ENCODE results near the gene TMC6.

- TF ChIP-seq, protein P1, sequence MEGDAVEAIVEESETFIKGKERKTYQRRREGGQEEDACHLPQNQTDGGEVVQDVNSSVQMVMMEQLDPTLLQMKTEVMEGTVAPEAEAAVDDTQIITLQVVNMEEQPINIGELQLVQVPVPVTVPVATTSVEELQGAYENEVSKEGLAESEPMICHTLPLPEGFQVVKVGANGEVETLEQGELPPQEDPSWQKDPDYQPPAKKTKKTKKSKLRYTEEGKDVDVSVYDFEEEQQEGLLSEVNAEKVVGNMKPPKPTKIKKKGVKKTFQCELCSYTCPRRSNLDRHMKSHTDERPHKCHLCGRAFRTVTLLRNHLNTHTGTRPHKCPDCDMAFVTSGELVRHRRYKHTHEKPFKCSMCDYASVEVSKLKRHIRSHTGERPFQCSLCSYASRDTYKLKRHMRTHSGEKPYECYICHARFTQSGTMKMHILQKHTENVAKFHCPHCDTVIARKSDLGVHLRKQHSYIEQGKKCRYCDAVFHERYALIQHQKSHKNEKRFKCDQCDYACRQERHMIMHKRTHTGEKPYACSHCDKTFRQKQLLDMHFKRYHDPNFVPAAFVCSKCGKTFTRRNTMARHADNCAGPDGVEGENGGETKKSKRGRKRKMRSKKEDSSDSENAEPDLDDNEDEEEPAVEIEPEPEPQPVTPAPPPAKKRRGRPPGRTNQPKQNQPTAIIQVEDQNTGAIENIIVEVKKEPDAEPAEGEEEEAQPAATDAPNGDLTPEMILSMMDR (conservative IDR thresholded peaks at IDR 0.05; ENCODE audit: low read depth in 2 of 2) = no peak
- no peak for TF ChIP-seq EZH2 (IDR thresholded peaks at IDR 0.05; ENCODE audit: low read depth, unreplicated experiment)
- TF ChIP-seq, protein P2, sequence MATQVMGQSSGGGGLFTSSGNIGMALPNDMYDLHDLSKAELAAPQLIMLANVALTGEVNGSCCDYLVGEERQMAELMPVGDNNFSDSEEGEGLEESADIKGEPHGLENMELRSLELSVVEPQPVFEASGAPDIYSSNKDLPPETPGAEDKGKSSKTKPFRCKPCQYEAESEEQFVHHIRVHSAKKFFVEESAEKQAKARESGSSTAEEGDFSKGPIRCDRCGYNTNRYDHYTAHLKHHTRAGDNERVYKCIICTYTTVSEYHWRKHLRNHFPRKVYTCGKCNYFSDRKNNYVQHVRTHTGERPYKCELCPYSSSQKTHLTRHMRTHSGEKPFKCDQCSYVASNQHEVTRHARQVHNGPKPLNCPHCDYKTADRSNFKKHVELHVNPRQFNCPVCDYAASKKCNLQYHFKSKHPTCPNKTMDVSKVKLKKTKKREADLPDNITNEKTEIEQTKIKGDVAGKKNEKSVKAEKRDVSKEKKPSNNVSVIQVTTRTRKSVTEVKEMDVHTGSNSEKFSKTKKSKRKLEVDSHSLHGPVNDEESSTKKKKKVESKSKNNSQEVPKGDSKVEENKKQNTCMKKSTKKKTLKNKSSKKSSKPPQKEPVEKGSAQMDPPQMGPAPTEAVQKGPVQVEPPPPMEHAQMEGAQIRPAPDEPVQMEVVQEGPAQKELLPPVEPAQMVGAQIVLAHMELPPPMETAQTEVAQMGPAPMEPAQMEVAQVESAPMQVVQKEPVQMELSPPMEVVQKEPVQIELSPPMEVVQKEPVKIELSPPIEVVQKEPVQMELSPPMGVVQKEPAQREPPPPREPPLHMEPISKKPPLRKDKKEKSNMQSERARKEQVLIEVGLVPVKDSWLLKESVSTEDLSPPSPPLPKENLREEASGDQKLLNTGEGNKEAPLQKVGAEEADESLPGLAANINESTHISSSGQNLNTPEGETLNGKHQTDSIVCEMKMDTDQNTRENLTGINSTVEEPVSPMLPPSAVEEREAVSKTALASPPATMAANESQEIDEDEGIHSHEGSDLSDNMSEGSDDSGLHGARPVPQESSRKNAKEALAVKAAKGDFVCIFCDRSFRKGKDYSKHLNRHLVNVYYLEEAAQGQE (IDR thresholded peaks at IDR 0.05; ENCODE audit: unreplicated experiment) = no peak
- TF ChIP-seq POLR2AphosphoS5 (IDR thresholded peaks at IDR 0.05; ENCODE audit: low read depth) = no peak
- TF ChIP-seq ZNF331 (CRISPR knock-in tag; IDR thresholded peaks at IDR 0.05; ENCODE audit: low read depth) = no peak
- no peak for TF ChIP-seq JUNB (IDR thresholded peaks at IDR 0.05; ENCODE audit: unreplicated experiment)
Measured at GRCh38 chr17:78146471-78146869, 17.9 kb upstream of the TMC6 start.
